ENCODE data around the gene DDX10. TPM values are rescaled to one million over a fixed set of nuclear protein-coding genes. Genes with fewer than 3 reads are reported as not detected.

DDX10 gene
- total RNA-seq, 1 experiment from 2014 or later, result 48.3 TPM

DNA sequence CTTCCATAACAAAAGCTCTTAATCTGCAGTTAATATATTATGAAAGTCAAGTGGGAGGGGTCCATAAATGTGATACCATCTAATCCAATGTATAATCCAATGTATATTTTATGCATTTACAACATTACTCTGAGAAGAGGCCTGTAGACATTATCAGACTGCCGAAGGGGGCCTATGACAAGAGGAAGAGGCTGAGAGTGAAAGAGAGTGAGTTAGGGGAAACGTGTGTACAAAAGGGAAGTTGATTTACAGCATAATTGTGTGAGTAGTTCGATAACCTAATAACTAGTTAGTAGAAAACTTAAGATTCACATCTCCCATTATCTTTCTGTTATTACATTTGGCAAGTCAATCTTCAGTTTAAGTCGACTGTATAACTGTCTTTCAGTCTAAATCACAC, 86.6 kb downstream of the DDX10 start:
- Mint-ChIP-seq H3K36me3 (ENCODE audit: insufficient read depth in 1 of 3, low read depth in 3 of 3) (no peaks in the 10 kb centered on the region), H3K9me3 (no peaks in the 10 kb centered on the region), H3K4me3 (no peak overlapping the region), H3K27ac (no peak overlapping the region), H3K4me1 (peaks cover 8 to 10% of the 10 kb centered on the region in 2 experiments), H3K27me3 (ENCODE audit: low read depth) (no peaks in the 10 kb centered on the region)
- TF ChIP-seq, protein P1, sequence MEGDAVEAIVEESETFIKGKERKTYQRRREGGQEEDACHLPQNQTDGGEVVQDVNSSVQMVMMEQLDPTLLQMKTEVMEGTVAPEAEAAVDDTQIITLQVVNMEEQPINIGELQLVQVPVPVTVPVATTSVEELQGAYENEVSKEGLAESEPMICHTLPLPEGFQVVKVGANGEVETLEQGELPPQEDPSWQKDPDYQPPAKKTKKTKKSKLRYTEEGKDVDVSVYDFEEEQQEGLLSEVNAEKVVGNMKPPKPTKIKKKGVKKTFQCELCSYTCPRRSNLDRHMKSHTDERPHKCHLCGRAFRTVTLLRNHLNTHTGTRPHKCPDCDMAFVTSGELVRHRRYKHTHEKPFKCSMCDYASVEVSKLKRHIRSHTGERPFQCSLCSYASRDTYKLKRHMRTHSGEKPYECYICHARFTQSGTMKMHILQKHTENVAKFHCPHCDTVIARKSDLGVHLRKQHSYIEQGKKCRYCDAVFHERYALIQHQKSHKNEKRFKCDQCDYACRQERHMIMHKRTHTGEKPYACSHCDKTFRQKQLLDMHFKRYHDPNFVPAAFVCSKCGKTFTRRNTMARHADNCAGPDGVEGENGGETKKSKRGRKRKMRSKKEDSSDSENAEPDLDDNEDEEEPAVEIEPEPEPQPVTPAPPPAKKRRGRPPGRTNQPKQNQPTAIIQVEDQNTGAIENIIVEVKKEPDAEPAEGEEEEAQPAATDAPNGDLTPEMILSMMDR (conservative IDR thresholded peaks at IDR 0.05), result no peak
- H3K23me2 ChIP-seq (ENCODE audit: insufficient read length, low read depth, low read length, poor library complexity, severe bottlenecking), result no peaks in the 10 kb centered on the region
- H4K91ac ChIP-seq (ENCODE audit: insufficient read length, low read depth, low read length), result no peak overlapping the region
- no peak overlapping the region for H3K23ac ChIP-seq (ENCODE audit: insufficient read length, low read depth, low read length)
- no peaks in the 10 kb centered on the region for H4K20me1 ChIP-seq (ENCODE audit: control insufficient read depth, insufficient read depth, insufficient read length)
- no peaks in the 10 kb centered on the region for H3K9me3 ChIP-seq (ENCODE audit: control insufficient read depth, low read depth, low read length)
- no peak overlapping the region for H3K27ac ChIP-seq (ENCODE audit: insufficient read length, low read depth, low read length)
- H3K79me2 ChIP-seq (ENCODE audit: insufficient read depth, low read length), result no peaks in the 10 kb centered on the region; the same call in 1 of the 2 replicates
- no peak overlapping the region for H4K5ac ChIP-seq (ENCODE audit: insufficient read length, low read depth, low read length)
- no CpG with 5 or more reads among the region's 4 CpGs for WGBS (ENCODE audit: extremely low coverage, insufficient read length, low lambda C conversion rate)
- H2BK5ac ChIP-seq (ENCODE audit: insufficient read length, low read length), result no peak overlapping the region
- H3K9ac ChIP-seq (ENCODE audit: extremely low read depth, insufficient read length, low read length), result no peak overlapping the region
- H3T11ph ChIP-seq (ENCODE audit: low read length), result no peak overlapping the region
- no peak overlapping the region for H4K8ac ChIP-seq (replicated peaks; ENCODE audit: insufficient read length, low read depth, low read length)
- DNase-seq, result no peak
- H2AFZ ChIP-seq (ENCODE audit: low read length), result no peak overlapping the region
- H3K56ac ChIP-seq (ENCODE audit: insufficient read length, low read depth, low read length), result no peak overlapping the region
- H3K27me3 ChIP-seq (ENCODE audit: insufficient read depth, low read length), result no peaks in the 10 kb centered on the region
- no peaks in the 10 kb centered on the region for H3K79me1 ChIP-seq (ENCODE audit: insufficient read depth, low read depth, low read length, poor library complexity, severe bottlenecking)
- H3K4ac ChIP-seq (ENCODE audit: low read depth, low read length), result no peak overlapping the region
- H2BK120ac ChIP-seq (ENCODE audit: low read depth, low read length, poor library complexity, severe bottlenecking), result no peak overlapping the region
- H2BK20ac ChIP-seq (ENCODE audit: low read depth, low read length, poor library complexity, severe bottlenecking), result no peak overlapping the region
- no peak overlapping the region for H3K18ac ChIP-seq (ENCODE audit: insufficient read length, low read depth, low read length)
- no peak overlapping the region for H3K4me2 ChIP-seq (ENCODE audit: insufficient read depth, insufficient read length, low read length)
- no peak overlapping the region for H3K14ac ChIP-seq (ENCODE audit: insufficient read depth, low read length)
- no peak overlapping the region for H2BK15ac ChIP-seq (ENCODE audit: low read depth, low read length)
- no peak overlapping the region for H2BK12ac ChIP-seq (ENCODE audit: insufficient read length, low read depth, low read length)
- H2AK5ac ChIP-seq (ENCODE audit: insufficient read length, low read length), result no peak overlapping the region
- H3K4me1 ChIP-seq (ENCODE audit: insufficient read depth, low read length), result no peaks in the 10 kb centered on the region
